Embryonic facial prominence (tissue), 1 donor: Measurements from ENCODE around the gene SMARCAL1.
"Not testable (repeated sequence)": the region's sequence is repeated elsewhere in the genome, so short reads cannot be mapped to it uniquely, and the experiment has no call there.

Source experiments
- DNase-seq: peaks from one replicate; pipeline ENCODE4 v3.0.0-alpha.2; 2016; ENCODE audit errors: extremely low spot score

SMARCAL1 gene

GRCh38 chr2:216412022-216412999 lies at the start of gene SMARCAL1:
Gene SMARCAL1 (plus strand): TSS chr2:216412484. CDS start chr2:216414705, 2,221 bp downstream.
- DNase-seq = peak; percentile 97

GRCh38 chr2:216362730-216363129 lies 49.6 kb upstream of the SMARCAL1 start:
- DNase-seq = peak; percentile 27

DNA sequence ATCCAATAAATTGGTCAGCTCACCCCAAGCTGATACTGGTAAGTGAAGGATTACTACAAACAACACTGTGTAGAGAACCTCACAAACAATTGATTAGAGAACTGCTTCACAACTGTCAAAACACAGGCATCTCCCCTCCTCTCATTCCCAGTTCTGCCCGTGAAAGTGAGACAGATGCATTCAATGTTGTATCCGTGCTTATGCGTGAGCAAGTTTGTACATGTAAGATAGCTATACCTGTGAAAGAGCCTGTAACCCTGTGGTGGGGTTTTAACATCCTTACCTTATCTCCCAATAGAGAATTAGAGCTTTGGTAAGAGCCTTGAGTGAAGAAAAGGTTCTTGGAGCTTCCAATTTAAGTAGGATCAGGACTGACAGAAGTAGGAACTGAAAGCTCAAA lies 49.1 kb upstream of the SMARCAL1 start:
- no peak for DNase-seq

DNA sequence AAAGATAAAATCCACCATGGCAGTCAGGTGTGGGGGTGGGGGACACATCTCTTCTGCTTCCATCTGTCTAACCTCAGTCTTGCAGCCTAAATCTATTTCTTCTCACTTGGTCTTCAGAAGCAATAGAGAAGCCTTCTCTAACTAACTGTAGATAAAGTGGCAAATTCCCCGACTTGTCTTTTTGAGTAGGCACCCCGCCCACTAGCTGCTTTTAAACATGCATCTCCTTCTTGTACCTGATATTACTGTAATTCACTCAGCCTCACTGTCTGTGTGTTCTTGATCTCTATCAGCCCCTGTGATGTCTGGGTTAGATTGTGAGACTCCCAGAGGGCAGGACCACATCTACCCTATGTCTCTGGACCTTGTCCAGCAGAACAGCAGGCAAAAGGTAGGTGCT lies 46.8 kb upstream of the SMARCAL1 start:
- no peak for DNase-seq

- DNase-seq = no peak
Measured at GRCh38 chr2:216366777-216367471, 45.4 kb upstream of the SMARCAL1 start.

GRCh38 chr2:216369821-216370220 lies 42.5 kb upstream of the SMARCAL1 start:
- DNase-seq = no peak

GRCh38 chr2:216370961-216371712 lies 41.1 kb upstream of the SMARCAL1 start:
- no peak for DNase-seq

GRCh38 chr2:216371721-216372702 lies 40.3 kb upstream of the SMARCAL1 start, which contains the start of gene MARCHF4:
Gene MARCHF4 (minus strand): TSS chr2:216372483. CDS start chr2:216370260, 2,223 bp downstream.
- DNase-seq = peak; percentile 40

DNA sequence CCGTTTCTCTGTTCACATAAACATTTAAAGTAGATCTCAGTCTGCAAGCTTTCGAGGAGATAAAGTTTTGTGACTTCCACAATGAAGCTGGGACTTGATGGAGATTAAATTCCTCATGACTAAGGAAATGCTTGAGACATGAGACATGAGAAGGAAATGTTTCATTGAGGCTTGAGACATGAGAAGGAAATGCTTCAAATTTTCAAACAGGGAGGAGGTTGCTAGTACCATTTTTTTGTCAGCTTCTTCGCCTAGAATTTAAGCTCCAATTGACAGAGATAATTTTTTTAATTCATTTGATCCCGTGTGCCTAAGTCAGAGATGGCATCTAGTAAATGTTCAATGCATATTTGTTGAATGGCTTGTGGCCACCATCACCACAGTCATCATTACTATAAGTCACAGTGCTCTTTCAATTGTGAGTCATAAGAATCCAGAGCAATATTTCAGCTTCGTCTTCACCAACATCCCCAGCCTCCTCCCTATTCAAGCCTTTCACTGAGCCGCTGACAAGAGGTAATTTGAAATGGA lies 39.5 kb upstream of the SMARCAL1 start:
- no peak for DNase-seq

- no peak for DNase-seq
Measured at GRCh38 chr2:216373896-216374295, 38.4 kb upstream of the SMARCAL1 start.

GRCh38 chr2:216375286-216375685 lies 37.0 kb upstream of the SMARCAL1 start:
- no peak for DNase-seq

GRCh38 chr2:216379977-216380376 lies 32.3 kb upstream of the SMARCAL1 start:
- DNase-seq = no peak

DNA sequence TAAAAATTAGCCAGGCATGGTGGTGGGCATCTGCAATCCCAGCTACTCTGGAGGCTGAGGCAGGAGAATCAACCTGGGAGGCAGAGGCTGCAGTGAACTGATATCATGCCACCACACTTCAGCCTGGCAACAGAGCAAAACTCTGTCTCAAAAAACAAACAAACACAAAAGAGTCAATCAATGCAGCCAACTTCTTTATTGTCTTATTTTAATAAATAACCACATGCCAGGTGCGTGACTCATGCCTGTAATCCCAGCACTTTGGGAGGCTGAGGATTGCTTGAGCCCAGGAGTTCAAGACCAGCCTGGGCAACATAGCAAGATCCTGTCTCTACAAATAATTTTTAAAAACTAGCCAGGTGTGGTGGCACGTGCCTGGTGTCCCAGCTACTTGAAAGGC lies 27.9 kb upstream of the SMARCAL1 start:
- DNase-seq = not testable (repeated sequence)

DNA sequence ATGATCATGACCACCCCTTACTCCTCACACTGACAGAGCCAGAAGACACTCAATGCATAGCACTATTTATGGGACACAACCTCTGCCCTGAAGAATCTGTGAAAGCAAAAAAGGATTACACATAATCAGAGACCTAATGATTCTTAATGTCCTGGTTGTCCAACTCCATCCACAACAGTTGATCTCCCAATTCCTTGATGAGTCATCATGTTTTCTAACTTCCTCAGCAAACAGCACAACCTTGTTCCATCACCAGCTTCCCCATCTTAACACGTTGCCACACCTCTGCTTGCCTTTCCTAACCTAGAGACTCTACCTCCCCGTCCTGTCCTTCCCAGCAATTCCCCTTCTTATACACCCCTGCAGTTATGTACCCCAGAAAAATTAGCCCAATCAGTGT lies 26.8 kb upstream of the SMARCAL1 start:
- no peak for DNase-seq

DNA sequence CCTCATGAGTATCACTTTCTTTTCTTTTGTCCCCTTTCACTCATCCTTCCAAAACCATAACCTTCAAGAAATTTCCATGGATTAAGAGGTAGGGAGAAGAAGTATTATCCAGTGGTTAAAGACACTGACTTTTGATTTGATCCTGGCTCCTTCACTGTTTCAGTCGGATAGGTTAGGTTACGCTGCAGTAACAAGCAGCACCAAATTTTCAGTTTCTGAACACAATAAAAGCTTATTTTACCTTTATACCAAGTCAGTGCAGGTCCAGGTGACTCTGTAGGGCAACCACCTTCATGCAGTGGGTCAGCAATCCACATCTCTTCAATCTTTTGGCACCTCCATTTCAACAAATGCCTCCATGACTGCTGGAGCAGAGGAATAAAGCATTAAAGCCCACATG lies 25.0 kb upstream of the SMARCAL1 start:
- DNase-seq = no peak

- DNase-seq = no peak
Measured at GRCh38 chr2:216388046-216388884, 24.0 kb upstream of the SMARCAL1 start.

DNA sequence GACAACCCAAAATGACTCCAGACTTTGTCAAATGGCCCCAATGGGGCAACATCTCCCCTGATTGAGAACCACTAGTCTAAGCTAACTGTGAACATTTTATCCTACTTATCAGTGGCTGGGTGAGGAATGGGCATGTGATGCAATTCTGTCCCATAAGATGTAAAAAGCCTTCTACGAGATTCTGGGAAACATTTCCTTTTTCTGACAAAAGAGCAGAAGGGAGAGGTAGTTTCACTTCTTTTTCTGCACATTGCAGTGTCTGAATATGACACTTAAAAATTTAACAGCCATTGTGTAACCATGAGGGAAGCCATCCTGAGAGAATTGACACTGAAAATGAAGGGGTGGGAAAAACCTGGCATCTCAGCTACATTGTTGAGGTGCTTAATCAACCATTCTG lies 22.7 kb upstream of the SMARCAL1 start:
- DNase-seq = no peak

DNA sequence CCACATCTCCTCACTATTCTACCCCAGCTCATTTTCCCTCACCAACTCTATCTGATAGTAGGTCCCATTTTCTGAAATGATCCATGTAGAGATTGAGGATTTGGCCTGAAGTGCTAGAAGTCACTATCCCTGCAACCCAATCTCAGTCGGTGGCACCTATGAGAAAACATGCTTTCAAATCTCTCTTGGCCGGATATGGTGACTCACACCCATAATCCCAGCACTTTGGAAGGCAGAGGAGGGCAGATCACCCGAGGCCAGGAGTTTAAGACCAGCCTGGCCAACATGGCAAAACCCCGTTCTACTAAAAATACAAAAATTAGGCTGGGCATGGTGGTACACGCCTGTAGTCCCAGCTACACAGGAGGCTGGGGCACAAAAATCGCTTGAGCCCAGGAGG lies 20.9 kb upstream of the SMARCAL1 start:
- DNase-seq = no peak

DNA sequence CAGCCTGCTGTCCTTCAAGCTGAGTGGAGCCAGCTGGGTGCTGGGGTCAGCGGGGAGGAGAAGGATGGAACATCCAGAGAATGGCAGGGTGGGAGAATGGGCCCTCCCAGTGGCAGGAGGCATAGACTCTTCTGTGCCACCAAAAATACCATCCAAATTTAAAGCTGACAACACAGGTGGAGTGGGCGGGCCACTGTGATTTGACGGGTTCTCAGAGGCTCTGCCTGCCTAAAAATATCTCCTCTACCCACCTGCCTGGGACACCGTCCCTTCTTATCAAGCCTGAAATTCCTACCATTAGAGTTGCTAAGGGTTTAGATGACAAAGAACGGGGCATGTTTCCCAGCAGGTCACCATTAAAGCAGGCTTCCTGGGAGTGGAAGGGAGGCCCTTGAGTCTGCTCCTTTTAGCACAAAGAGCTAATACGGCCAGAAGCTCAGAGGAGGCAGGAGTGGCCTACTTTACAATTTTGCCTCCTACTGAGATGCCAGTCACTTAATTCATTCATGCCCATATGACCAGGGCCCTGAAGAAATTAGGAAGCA lies 20.2 kb upstream of the SMARCAL1 start:
- DNase-seq = no peak
